ENCODE data around the gene TRAPPC5. TPM values are rescaled to one million over a fixed set of nuclear protein-coding genes. Genes with fewer than 3 reads are reported as not detected.

The TRAPPC5 gene
- total RNA-seq, 1 donor from 2014 or later = 110 TPM

DNA sequence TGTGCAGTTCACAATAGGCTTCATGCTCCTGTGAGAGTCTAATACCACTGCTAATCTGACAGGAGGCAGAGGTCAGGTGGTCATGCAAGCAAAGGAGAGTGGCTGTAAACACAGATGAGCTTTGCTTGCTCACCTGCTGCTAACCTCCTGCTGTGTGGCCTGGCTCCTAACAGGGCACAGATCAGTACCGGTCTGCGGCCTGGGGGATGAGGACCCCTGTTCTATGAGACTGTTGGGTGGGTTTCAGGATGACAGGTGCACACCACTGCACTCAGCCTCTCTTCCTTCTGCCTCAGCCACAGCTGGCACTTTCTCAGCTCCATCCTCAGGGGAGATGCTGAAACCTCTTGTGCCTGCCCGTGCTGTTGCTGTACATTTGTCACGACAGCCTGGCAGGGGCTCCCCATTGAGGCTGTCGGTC, 41.6 kb downstream of the TRAPPC5 start:
- Mint-ChIP-seq H3K4me1 (peaks cover 35% of the 10 kb centered on the region), H3K9me3 (no peaks in the 10 kb centered on the region), H3K36me3 (ENCODE audit: low read depth) (no peaks in the 10 kb centered on the region), H3K4me3 (no peak overlapping the region), H3K27me3 (peaks cover under 1% of the 10 kb centered on the region), H3K27ac (peak overlapping the region; percentile 30)
- ATAC-seq (ENCODE audit: low read depth) (peak; percentile 67), DNase-seq (no peak)
- POLR2A ChIA-PET = interaction anchor here (0.6 to 2.4 kb wide), 6 partner anchors 13 to 297 kb away, joined by 3 to 12 read pairs (median 8); partner anchors contain the start of genes FCER2 and TRAPPC5
- CTCF ChIA-PET = interaction anchor here (0.8 to 2.7 kb wide), 3 partner anchors 21 to 78 kb away, joined by 3 to 9 read pairs (median 4); partner anchors contain the start of genes FCER2 and TRAPPC5
- intact Hi-C loops (cut with micrococcal nuclease) = loop anchor here (2.0 kb wide), 1 partner anchor 21 kb away; no protein-coding TSS in a partner anchor
- TF ChIP-seq, protein P1, sequence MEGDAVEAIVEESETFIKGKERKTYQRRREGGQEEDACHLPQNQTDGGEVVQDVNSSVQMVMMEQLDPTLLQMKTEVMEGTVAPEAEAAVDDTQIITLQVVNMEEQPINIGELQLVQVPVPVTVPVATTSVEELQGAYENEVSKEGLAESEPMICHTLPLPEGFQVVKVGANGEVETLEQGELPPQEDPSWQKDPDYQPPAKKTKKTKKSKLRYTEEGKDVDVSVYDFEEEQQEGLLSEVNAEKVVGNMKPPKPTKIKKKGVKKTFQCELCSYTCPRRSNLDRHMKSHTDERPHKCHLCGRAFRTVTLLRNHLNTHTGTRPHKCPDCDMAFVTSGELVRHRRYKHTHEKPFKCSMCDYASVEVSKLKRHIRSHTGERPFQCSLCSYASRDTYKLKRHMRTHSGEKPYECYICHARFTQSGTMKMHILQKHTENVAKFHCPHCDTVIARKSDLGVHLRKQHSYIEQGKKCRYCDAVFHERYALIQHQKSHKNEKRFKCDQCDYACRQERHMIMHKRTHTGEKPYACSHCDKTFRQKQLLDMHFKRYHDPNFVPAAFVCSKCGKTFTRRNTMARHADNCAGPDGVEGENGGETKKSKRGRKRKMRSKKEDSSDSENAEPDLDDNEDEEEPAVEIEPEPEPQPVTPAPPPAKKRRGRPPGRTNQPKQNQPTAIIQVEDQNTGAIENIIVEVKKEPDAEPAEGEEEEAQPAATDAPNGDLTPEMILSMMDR (IDR thresholded peaks at IDR 0.05) = no peak

DNA sequence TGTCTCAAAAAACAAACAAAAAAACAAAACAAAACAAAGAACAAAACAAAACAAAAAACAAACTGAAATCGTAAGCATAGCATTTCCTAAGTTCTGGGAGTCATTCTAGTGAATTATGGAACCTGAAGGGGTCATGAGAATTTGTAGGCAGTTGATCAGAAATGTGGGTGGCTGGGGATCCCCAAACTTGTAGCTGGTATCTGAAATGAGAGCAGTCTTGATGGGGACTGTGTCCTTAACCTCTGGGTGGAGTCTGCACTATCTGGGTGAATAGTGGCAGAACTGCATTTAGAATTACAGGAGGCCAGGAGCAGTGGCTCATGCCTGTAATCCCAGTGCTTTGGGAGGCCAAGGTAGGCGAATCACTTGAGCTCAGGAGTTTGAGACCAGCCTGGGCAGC, 45.2 kb downstream of the TRAPPC5 start:
- ATAC-seq (ENCODE audit: low read depth) = no peak
- POLR2A ChIA-PET = interaction anchor here (0.7 to 1.2 kb wide), 3 partner anchors 26 to 30 kb away, joined by 3 to 6 read pairs (median 3); no protein-coding TSS in a partner anchor
- Mint-ChIP-seq H3K4me1 (peaks cover 43% of the 10 kb centered on the region), H3K9me3 (no peaks in the 10 kb centered on the region), H3K27me3 (peaks cover 24% of the 10 kb centered on the region), H3K4me3 (no peak overlapping the region), H3K36me3 (ENCODE audit: low read depth) (no peaks in the 10 kb centered on the region), H3K27ac (no peak overlapping the region)
- TF ChIP-seq, protein P1 (IDR thresholded peaks at IDR 0.05) = no peak
- DNase-seq = no peak
- intact Hi-C loops (cut with micrococcal nuclease) = no loop called here
- CTCF ChIA-PET = no interaction called here

DNA sequence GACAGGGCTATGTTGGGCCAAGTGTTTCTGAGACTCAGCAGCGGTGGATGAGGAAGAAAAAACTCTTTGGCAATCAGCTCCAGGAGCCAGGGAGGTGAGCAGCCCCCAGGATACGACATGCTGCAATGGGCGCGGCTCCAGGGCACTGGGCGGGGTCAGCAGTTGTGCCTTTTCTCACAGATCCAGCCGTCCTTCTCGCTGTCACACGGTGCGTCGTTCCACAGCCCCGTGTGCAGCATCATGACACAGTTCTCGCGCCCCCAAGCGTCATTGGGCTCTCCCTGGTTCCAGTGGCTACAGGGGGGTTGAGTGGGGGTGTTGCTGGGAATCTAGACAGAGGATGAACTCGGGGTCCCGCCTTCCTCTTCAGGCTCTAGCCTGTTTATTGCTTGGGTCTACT, 48.6 kb downstream of the TRAPPC5 start:
- Mint-ChIP-seq H3K27ac (peak overlapping the region; percentile 53), H3K27me3 (peaks cover 28% of the 10 kb centered on the region), H3K4me3 (peak overlapping the region; percentile 70), H3K36me3 (ENCODE audit: low read depth) (no peaks in the 10 kb centered on the region), H3K9me3 (no peaks in the 10 kb centered on the region), H3K4me1 (peaks cover 35% of the 10 kb centered on the region)
- ATAC-seq (ENCODE audit: low read depth) = peak; percentile 52
- TF ChIP-seq, protein P1 (IDR thresholded peaks at IDR 0.05) = no peak
- no peak for DNase-seq
- intact Hi-C loops (cut with micrococcal nuclease) = no loop called here
- CTCF ChIA-PET = interaction anchor here (0.6 kb wide), 1 partner anchor 78 kb away, joined by 3 read pairs; no protein-coding TSS in a partner anchor
- POLR2A ChIA-PET = interaction anchor here (0.5 to 0.6 kb wide), 2 partner anchors 47 to 50 kb away, joined by 3 to 5 read pairs; no protein-coding TSS in a partner anchor

DNA sequence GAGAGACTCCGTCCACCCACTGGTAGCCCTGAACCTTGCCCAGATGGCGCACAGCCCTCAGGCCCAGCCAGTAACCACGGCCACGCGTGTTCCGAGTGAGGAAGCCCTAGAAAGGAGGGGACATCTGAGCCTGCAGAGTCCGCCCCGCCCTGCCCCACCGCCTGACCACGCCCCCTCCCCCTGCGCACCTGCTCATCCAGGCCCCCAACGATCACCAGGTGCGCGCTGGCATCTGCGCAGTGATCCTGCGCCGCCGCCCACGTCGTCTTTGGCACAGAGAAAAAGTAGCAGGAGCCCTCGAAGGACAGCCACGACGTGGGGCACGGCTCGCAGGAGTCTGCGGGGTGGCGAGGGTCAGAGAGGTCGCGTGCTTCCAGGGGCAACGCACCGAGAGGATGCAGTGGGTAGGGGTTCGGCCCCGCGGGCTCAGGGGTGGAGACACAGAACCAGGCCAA, 49.2 kb downstream of the TRAPPC5 start:
- ChIA-PET CTCF (interaction anchor here (1.0 kb wide), 1 partner anchor 43 kb away, joined by 3 read pairs; no protein-coding TSS in a partner anchor), POLR2A (interaction anchor here (1.5 kb wide), 1 partner anchor 13 kb away, joined by 6 read pairs; no protein-coding TSS in a partner anchor)
- H3K9me3 Mint-ChIP-seq = no peaks in the 10 kb centered on the region
- peak overlapping the region; percentile 70 for H3K4me3 Mint-ChIP-seq
- no peak overlapping the region for H3K27ac Mint-ChIP-seq
- H3K36me3 Mint-ChIP-seq (ENCODE audit: low read depth) = no peaks in the 10 kb centered on the region
- H3K27me3 Mint-ChIP-seq = peaks cover 28% of the 10 kb centered on the region
- peaks cover 38% of the 10 kb centered on the region for H3K4me1 Mint-ChIP-seq
- intact Hi-C loops (cut with micrococcal nuclease) = loop anchor here (1.0 kb wide), 1 partner anchor 13 kb away; no protein-coding TSS in a partner anchor
- TF ChIP-seq, protein P1 (IDR thresholded peaks at IDR 0.05) = no peak
- ATAC-seq (ENCODE audit: low read depth) (peak; percentile 40), DNase-seq (no peak)
